ENCODE results near the gene SLC38A10.

The SLC38A10 gene

GRCh38 chr17:81237591-81238489 lies 57.3 kb downstream of the SLC38A10 start:
- Histone ChIP-seq H3K9ac (ENCODE audit: low read depth, low read length) (peak overlapping the region; percentile 80; the same call in 1 of the 2 replicates), H3K27me3 (ENCODE audit: insufficient read depth, low read length) (no peaks in the 10 kb centered on the region), H3K27ac (ENCODE audit: low read length) (no peak overlapping the region), H3K9me3 (ENCODE audit: insufficient read depth, low read depth, low read length) (no peaks in the 10 kb centered on the region), H3K4me1 (ENCODE audit: insufficient read depth, low read length) (peaks cover 5% of the 10 kb centered on the region; the same call in 1 of the 2 replicates), H3K4me3 (ENCODE audit: low read length) (peak overlapping the region; percentile 95), H3K36me3 (ENCODE audit: insufficient read depth, low read depth, low read length) (peaks cover 5% of the 10 kb centered on the region)

GRCh38 chr17:81236784-81237183 lies 58.3 kb downstream of the SLC38A10 start:
- Histone ChIP-seq H3K36me3 (ENCODE audit: insufficient read depth, low read depth, low read length) (peaks cover 5% of the 10 kb centered on the region), H3K4me1 (ENCODE audit: insufficient read depth, low read length) (peaks cover 5% of the 10 kb centered on the region; the same call in 1 of the 2 replicates), H3K27me3 (ENCODE audit: insufficient read depth, low read length) (no peaks in the 10 kb centered on the region), H3K9ac (ENCODE audit: low read depth, low read length) (no peak overlapping the region), H3K27ac (ENCODE audit: low read length) (no peak overlapping the region), H3K9me3 (ENCODE audit: insufficient read depth, low read depth, low read length) (no peaks in the 10 kb centered on the region), H3K4me3 (ENCODE audit: low read length) (no peak overlapping the region)

- Histone ChIP-seq H3K4me3 (ENCODE audit: low read length) (no peak overlapping the region), H3K9me3 (ENCODE audit: insufficient read depth, low read depth, low read length) (no peaks in the 10 kb centered on the region), H3K27ac (ENCODE audit: low read length) (no peak overlapping the region), H3K4me1 (ENCODE audit: insufficient read depth, low read length) (peaks cover 5% of the 10 kb centered on the region; the same call in 1 of the 2 replicates), H3K36me3 (ENCODE audit: insufficient read depth, low read depth, low read length) (peaks cover under 1% of the 10 kb centered on the region; the same call in 1 of the 2 replicates), H3K9ac (ENCODE audit: low read depth, low read length) (no peak overlapping the region), H3K27me3 (ENCODE audit: insufficient read depth, low read length) (no peaks in the 10 kb centered on the region)
These were observed 59.0 kb downstream of the SLC38A10 start for GRCh38 chr17:81235822-81236740.

- Histone ChIP-seq H3K9me3 (ENCODE audit: insufficient read depth, low read depth, low read length) (no peaks in the 10 kb centered on the region), H3K9ac (ENCODE audit: low read depth, low read length) (no peak overlapping the region), H3K27me3 (ENCODE audit: insufficient read depth, low read length) (no peaks in the 10 kb centered on the region), H3K4me1 (ENCODE audit: insufficient read depth, low read length) (peaks cover 5% of the 10 kb centered on the region; the same call in 1 of the 2 replicates), H3K4me3 (ENCODE audit: low read length) (no peak overlapping the region), H3K27ac (ENCODE audit: low read length) (no peak overlapping the region), H3K36me3 (ENCODE audit: insufficient read depth, low read depth, low read length) (peaks cover 2% of the 10 kb centered on the region; the same call in 1 of the 2 replicates)
These were observed 59.9 kb downstream of the SLC38A10 start for GRCh38 chr17:81234940-81235821.

- H3K4me1 ChIP-seq (ENCODE audit: insufficient read depth, low read length): peaks cover 5% of the 10 kb centered on the region; the same call in 1 of the 2 replicates
These were observed 60.6 kb downstream of the SLC38A10 start for GRCh38 chr17:81234506-81234855.

GRCh38 chr17:81233811-81234505 lies 61.1 kb downstream of the SLC38A10 start:
- Histone ChIP-seq H3K36me3 (ENCODE audit: insufficient read depth, low read depth, low read length) (peaks cover 6% of the 10 kb centered on the region; the same call in 1 of the 2 replicates), H3K4me3 (ENCODE audit: low read length) (no peak overlapping the region), H3K9me3 (ENCODE audit: insufficient read depth, low read depth, low read length) (no peaks in the 10 kb centered on the region), H3K27me3 (ENCODE audit: insufficient read depth, low read length) (no peaks in the 10 kb centered on the region), H3K9ac (ENCODE audit: low read depth, low read length) (no peak overlapping the region), H3K4me1 (ENCODE audit: insufficient read depth, low read length) (peaks cover 5% of the 10 kb centered on the region; the same call in 1 of the 2 replicates), H3K27ac (ENCODE audit: low read length) (no peak overlapping the region)

More at GRCh38 chr17:81234506-81234855, 60.6 kb downstream of the SLC38A10 start:
- Histone ChIP-seq H3K4me3 (ENCODE audit: low read length) (no peak overlapping the region), H3K9ac (ENCODE audit: low read depth, low read length) (no peak overlapping the region), H3K27me3 (ENCODE audit: insufficient read depth, low read length) (no peaks in the 10 kb centered on the region), H3K36me3 (ENCODE audit: insufficient read depth, low read depth, low read length) (peaks cover 6% of the 10 kb centered on the region; the same call in 1 of the 2 replicates), H3K9me3 (ENCODE audit: insufficient read depth, low read depth, low read length) (no peaks in the 10 kb centered on the region), H3K27ac (ENCODE audit: low read length) (no peak overlapping the region)

- no peaks in the 10 kb centered on the region for H3K9me3 ChIP-seq (ENCODE audit: insufficient read depth, low read depth, low read length)
- H3K27ac ChIP-seq (ENCODE audit: low read length): no peak overlapping the region
- H3K9ac ChIP-seq (ENCODE audit: low read depth, low read length): no peak overlapping the region
- peaks cover 6% of the 10 kb centered on the region; the same call in 1 of the 2 replicates for H3K36me3 ChIP-seq (ENCODE audit: insufficient read depth, low read depth, low read length)
- H3K4me1 ChIP-seq (ENCODE audit: insufficient read depth, low read length): peaks cover 5% of the 10 kb centered on the region; the same call in 1 of the 2 replicates
- no peak overlapping the region for H3K4me3 ChIP-seq (ENCODE audit: low read length)
- no peaks in the 10 kb centered on the region for H3K27me3 ChIP-seq (ENCODE audit: insufficient read depth, low read length)
These were observed 61.8 kb downstream of the SLC38A10 start for GRCh38 chr17:81233316-81233715.

- H3K9me3 ChIP-seq (ENCODE audit: insufficient read depth, low read depth, low read length): no peaks in the 10 kb centered on the region
- peaks cover 6% of the 10 kb centered on the region; the same call in 1 of the 2 replicates for H3K36me3 ChIP-seq (ENCODE audit: insufficient read depth, low read depth, low read length)
- H3K9ac ChIP-seq (ENCODE audit: low read depth, low read length): no peak overlapping the region
- H3K4me3 ChIP-seq (ENCODE audit: low read length): no peak overlapping the region
- no peaks in the 10 kb centered on the region for H3K27me3 ChIP-seq (ENCODE audit: insufficient read depth, low read length)
- H3K27ac ChIP-seq (ENCODE audit: low read length): no peak overlapping the region
- peaks cover 1% of the 10 kb centered on the region; the same call in 1 of the 2 replicates for H3K4me1 ChIP-seq (ENCODE audit: insufficient read depth, low read length)
These were observed 62.4 kb downstream of the SLC38A10 start for GRCh38 chr17:81232616-81233241.

- no peaks in the 10 kb centered on the region for H3K4me1 ChIP-seq (ENCODE audit: insufficient read depth, low read length)
- H3K9me3 ChIP-seq (ENCODE audit: insufficient read depth, low read depth, low read length): no peaks in the 10 kb centered on the region
- no peaks in the 10 kb centered on the region for H3K27me3 ChIP-seq (ENCODE audit: insufficient read depth, low read length)
- no peak overlapping the region for H3K9ac ChIP-seq (ENCODE audit: low read depth, low read length)
- no peak overlapping the region for H3K4me3 ChIP-seq (ENCODE audit: low read length)
- peaks cover 6% of the 10 kb centered on the region; the same call in 1 of the 2 replicates for H3K36me3 ChIP-seq (ENCODE audit: insufficient read depth, low read depth, low read length)
- H3K27ac ChIP-seq (ENCODE audit: low read length): no peak overlapping the region
These were observed 63.1 kb downstream of the SLC38A10 start for GRCh38 chr17:81231766-81232581.

Measured in iPS-20b (cell line).